Measurements from ENCODE around the gene TREM1.
"Not testable (repeated sequence)": the region's sequence is repeated elsewhere in the genome, so short reads cannot be mapped to it uniquely, and the experiment has no call there.

Gene TREM1

DNA sequence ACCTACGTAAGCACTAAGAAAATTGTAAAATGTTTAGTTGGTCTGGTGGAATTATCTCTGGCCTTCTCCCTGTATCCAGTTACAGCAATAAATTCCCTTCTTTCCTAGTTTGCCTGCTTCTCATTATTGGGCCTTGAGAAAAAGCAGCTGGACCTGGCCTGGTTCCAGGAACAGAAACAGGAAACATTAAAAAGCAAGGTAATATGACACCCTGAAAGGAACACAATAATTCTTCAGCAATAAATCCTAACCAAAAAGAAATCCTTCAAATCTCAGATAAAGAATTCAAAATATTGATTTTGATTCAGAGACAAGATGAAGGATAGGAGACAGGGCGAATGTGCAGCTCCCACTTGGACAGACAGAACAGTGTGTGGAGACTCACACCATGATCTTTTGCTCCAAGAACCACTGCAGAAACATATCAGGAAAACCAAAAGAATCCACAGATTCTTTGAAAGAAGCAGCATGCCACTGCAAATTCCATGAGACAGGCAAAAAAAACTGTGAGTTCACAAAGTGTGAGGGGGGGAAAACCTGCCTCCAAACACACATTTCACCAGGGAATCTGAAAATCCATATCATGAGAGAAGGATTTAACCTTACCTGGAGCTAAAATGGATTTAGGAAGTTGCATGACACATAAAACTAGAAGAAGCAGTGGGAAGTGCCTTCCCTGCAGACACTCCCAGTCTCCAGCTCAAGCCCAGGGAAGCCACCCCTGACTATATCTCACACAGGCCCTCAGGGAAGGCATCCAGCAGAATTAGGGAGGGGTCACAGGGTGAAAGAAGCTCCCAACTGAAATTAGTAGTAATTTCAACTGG lies 28.9 kb downstream of the TREM1 start:
- DNase-seq (ENCODE audit: low spot score): no peak

DNA sequence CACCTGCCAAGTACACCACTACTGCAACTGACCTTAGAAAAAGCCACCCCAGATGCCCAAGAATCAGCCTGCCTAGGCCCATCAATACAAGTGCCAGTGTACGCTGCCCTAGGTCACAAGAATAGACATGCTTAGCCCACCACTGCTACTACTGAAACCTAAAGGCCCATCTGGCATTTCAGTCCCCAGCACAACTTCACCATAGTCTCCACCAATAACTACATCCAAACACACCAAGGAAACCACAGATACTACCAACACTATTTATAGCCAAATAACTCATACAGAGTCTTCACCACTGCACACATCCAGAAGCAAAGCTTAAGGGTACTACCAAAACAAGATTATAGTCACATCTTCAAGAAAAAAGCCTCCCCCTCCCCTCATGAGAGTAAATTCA lies 30.1 kb downstream of the TREM1 start:
- no peak for DNase-seq (ENCODE audit: low spot score)

DNA sequence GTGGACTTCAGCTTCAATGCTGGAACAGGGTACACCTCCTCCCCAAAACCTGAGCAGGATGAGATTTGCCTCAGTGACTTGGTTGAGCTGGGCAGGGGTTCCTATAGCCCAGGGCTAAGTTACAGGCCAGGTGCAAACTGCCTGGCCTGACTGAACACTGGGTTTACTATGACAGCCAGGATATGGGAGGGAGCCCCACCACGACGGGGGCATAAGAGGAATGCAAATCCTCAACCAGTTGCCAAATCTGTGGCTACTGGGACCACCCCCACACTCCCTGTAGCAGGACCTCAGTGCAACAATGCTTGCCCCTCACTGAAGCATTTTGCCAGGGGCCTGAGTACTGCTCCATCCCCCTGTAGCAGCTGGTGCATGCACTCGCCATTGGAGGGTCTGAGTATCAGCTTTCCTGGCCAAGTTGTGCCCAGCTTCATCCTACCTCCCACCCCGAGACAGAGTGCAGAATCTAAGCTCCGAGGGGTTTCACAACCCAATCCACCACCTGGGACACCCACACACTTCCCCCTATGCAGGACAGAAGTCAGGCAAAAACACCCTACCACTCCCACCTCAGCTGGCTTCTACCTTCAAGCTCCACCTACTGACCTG lies 30.7 kb downstream of the TREM1 start:
- no peak for DNase-seq (ENCODE audit: low spot score)

DNA sequence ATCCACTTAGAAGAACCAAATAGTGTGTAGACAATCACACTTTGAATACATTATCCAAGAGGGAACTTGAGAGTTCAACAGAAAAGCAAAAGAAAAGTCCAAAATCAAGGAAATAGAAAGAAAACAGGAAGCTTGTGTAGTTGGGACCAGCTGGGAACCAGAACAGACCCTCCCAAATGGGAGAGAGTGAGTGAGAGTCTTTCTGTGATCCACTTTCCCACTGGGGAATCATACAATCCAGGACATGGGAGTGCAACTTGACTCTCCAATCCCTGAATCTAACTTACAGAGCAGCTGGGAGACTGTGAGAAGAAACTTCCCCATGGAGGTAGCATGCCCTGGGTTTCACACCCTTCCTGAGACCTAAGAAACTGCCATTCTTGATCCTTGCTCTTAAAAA lies 31.4 kb downstream of the TREM1 start:
- no peak for DNase-seq (ENCODE audit: low spot score)

DNA sequence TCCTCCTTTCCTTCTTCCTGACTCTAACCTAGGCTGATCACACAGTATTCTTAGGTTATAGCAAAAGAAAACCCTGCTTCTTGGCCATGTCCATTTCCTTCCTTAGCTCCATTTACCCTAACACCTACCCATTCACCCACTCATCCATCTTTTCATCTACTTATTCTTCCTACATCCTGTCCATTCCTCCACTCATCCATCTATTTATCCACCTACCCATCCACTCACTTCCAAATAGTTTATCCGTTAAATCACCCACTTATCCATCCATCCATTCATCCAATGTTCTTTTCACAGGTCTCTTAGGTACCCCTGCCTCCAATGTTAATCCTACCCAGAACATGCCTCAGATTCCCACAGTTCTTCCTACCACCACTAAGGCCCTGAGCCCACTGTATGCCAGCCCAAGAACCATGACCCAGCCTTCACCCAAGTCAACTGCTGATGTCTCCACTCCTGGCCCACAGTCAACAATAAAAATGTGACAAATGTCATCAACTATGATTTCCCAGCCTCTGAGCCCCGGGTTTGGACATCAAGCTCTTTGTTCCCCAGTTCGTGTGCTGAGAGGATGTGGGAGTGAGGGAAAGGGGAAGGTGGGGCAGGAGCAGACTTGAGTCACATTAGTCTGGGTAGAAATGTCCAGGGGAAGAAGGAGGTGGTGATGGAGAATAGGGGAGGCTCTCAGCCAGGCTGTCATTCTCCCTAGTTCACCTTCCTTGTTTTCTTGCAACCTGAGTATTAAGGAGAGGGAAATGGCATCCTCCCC lies 33.9 kb downstream of the TREM1 start:
- no peak for DNase-seq (ENCODE audit: low spot score)

DNA sequence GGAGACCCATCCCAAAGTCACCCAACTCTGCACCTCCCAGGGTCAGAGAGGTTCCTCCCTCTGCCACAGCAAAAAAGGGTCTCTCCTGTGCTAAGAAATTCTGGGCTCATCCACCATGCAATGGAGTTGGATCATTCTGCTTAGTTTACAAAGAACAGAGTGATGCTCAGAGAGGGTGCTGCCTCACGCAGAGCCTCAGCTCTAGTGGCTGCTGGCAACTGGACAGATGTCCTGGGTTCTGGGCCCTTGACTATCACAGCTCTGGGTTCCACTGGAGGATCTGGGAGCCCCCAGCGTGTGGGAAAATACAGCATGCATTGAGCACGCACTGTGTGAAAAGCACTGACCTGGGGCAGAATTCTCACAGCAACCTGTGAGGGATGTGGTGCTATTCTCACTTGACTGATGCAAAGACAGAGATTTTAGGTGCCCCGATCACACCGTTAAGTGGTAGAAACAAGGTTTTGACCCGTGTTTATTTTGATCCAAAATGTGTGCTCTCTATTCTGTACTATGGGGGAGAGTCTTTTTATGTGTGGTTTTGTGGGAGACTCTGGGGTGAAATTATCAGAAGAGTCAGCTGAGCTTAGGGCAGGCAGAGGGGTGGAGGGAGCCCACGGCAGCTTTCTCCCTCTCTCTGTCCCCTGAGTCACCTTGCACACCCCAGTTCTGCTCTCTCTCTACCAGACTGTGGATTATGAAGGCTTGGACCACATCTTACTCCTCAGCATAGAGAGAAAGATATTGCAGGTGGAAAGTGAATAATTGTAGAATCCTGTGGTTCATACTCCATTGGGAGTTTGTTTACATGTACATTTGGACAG lies 38.4 kb downstream of the TREM1 start:
- DNase-seq (ENCODE audit: low spot score): no peak

DNA sequence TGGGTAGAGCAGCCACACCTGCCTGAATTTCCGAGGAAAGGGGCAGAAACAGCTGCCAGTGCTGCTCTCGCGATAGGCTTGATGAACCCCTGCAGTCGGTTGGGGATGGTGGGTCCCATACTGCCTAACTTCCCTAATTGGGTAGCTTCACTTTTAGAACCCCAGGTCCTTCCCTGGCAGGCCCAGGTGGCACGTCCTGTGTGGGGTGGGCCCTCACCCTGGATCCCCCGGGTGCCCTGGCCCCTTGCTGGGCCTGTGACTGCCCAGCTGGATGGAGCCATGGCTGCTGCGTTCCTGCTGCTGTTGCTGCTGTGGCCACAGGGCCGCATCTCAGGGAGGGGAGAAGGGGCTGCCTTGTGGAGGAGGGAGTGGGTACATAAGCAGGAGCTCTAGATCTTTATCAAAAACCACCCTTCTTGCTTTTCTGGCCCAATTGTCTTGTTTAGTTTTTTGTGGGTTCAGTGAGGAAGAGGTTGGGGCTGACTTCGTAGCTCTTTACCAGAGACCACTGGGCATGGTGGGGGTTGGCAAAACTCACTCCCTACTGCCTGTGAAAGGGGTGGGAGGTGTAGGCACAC lies 39.1 kb downstream of the TREM1 start:
- no peak for DNase-seq (ENCODE audit: low spot score)

DNA sequence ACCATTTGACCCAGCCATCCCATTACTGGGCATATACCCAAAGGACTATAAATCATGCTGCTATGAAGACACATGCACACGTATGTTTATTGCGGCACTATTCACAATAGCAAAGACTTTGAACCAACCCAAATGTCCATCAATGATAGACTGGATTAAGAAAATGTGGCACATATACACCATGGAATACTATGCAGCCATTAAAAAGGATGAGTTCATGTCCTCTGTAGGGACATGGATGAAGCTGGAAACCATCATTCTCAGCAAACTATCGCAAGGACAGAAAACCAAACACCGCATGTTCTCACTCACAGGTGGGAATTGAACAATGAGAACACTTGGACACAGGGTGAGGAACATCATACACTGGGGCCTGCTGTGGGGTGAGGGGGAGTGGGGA lies 40.0 kb downstream of the TREM1 start:
- DNase-seq (ENCODE audit: low spot score): not testable (repeated sequence)

DNA sequence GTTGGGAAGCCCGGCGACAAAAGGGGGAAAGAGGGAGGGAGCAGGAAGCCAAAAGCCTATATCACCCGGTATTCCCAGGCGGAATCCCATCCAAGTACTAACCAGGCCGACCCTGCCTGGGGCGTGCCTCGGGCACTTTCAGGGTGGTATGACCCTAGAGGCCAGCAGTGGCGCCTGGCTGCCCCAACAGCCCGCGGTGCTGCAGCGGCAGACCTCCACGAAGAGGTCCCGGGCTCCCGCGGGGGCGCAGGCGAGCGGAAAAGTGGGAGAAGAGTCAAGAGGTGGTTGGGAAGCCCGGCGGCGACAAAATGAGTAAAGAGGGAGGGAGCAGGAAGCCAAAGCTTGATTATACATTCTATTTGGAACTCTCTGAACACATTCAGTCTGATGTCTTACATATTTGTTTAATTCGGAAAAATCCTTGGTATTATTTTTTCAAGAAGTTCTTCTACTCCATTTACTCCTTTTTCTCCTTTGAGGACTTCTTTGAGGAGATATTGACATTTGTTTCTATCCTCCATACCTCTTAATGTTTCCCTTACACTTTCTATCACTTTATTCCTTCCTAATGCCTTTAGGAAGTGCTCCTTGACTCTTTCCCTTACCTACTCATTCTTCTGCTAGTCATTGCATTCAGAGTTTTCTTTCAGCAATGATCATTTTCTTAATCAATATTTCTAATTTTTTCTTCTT lies 46.9 kb downstream of the TREM1 start:
- DNase-seq (ENCODE audit: low spot score): no peak

DNA sequence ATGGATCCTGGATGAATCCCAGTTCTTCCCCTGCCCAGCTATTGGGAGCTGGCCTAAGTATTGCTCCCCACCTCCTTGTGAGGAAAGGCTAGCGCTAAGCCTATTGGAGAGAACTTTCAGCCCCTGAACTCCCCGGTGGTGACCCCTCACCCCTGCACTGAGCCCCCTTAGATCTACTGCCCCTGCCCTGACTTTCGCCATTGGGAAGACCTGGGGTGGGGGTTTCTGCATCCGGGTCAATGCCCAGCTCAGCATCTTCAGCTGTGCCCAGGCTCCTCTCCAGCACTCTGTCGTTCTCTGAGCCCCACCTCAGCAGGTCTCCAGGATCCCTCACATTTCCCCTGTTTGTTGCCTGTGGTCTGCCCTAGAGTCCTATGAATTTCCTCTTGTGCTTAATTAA lies 49.4 kb downstream of the TREM1 start:
- DNase-seq (ENCODE audit: low spot score): no peak

DNA sequence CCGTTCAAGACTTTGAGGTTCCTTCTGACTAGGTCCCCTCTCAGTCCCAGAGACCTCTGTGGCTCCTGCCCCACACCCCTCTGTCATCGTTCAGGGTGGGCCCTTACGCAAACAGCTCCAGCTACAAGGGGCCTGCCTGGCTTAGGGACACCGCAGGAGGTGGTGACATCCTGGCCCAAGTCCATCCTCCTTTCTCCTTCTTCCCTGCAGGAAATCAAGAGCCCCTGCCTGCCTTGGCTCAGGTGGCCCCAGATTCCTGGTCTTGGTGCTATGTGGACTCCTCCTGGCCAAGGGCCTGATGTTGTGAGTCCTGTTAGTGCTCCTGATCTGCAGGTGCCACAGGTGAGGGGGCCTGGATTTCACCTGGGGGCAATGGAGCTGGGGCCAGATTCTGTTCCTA lies 50.2 kb downstream of the TREM1 start:
- no peak for DNase-seq (ENCODE audit: low spot score)

DNA sequence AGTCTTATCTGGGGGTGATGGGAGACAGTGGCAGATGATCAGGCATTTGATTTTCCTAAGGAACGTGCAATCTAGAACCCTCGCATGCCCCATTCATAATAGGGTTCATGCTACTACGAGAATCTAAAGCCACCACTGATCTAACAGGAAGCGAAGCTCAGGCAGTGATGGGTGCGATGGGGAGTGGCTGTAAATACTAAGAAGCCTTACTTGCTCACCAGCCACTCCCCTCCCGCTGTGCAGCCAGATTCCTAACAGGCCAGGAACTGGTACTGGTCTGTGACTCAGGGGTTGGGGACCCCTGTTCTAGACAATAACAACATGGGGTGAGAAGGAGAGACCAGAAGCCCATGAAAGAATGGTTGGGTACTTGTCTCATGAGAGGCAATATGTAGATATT lies 53.8 kb downstream of the TREM1 start:
- no peak for DNase-seq (ENCODE audit: low spot score)

DNA sequence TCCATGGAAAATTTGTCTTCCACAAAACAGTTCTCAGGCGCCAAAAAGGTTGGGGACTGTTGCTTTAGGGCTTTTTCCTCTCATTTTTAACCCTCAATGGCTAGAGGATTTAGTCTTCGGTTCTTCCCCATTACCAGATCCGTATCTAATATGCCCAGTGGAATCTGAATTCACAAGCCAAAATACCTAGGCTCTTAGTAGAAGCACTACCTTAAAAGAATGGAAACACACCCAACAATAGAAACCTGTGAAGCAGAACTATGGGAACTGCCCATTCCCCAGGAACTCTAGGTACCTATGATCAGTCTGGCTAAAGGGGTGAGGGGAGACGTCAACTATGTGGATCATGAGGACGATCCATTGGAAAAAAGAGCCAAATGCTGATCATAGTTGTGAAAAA lies 55.2 kb downstream of the TREM1 start:
- DNase-seq (ENCODE audit: low spot score): no peak

DNA sequence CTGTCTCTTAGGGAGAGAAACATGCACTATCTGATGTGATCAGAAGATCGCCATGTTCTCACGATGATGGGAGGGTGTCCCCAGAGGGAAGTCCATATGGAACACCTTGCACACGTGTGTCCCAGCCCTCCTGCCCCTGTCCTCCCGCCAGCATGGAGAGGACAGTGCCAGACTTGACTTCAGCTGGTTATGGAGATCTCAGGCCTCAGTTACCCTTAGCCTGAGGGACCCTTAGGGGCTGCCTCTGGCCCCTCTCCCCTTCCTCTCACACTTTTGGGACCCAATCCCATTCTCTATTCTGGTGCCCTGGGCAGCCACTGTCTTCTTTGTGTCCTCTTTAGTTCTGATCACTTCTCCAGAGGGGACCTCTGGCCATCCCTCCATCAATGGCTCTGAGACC lies 56.8 kb downstream of the TREM1 start:
- DNase-seq (ENCODE audit: low spot score): no peak

DNA sequence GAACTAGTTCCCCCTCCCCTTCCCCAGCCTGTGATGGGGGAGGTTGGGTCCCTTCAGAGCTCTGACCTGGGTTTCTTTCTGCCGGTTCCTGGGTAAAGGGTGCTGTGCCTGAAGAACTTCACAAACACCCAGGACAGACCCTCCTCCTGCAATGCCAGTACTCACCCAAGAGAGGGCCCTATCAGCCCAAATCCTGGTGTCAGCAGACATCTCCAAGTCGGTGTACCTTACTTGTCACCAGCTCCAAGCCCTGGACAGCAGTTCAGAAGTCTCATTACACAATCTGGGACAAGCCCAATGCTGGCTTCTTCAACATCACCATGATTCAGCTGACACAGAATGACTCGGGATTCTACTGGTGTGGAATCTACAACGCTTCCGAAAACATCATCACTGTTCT lies 57.9 kb downstream of the TREM1 start:
- no peak for DNase-seq (ENCODE audit: low spot score)

DNA sequence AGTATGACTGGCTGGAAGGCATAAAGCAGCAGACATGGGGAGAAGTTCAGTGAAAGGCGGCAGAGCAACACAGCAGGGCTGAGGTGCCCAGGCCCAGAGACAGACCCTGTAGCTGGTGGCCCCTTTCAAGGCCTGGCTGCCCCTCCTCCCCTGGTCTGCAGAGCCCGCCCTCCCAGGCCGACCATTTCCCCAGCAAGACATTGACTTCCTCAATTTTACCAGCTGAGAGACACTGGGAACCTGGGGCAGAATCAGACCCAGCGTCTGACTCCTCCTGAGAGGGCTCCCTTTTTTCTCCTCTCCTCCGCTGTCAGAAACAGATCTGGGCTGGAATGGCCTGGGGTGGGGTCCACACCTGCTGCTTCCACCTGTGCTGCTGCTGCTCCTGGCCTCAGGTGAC lies 58.4 kb downstream of the TREM1 start, which contains the start of gene TREML4:
TSS of gene TREML4 (plus strand) at position 254 of the 400 bp plus-strand sequence. CDS start at position 333, 79 bp downstream.
- DNase-seq (ENCODE audit: low spot score): no peak

DNA sequence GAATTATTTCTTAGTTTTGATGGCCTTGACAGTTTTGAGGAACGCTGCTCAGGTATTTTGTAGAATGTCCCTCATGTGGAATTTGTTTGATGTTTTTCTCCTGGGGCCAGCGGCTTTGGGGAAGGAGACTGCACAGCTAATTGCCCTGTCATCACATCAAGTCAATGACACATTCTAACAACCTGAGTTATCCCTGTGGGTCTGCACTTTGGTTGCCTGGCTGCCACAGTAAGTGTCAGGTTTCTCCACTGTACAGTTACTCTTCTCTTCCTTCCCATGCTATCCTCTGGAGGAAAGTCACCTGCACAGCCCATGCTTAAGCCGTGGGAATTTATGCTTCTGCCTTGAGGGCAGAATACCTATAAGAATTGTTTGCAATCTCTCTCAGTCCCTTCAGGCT lies 59.7 kb downstream of the TREM1 start:
- no peak for DNase-seq (ENCODE audit: low spot score)

DNA sequence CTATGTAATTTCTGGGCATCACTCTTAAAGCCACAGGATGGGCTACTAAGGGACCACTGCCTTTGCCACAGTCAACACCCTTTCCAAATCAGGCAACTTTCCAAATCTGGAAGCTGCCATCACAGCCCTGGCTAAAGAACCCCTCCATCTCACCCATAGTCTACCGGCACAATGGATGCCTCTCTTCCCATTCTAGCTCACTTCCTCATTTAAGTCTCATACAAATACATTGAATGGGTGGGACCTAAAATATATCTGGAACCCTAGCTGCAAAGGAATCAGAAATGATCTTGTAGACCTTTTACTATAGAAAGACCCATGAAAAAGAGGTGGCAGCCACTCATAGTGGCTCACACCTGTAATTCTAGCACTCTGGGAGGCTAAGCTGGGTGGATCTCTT lies 61.7 kb downstream of the TREM1 start:
- DNase-seq (ENCODE audit: low spot score): no peak

Measured in CD4-positive, alpha-beta T cell treated with Interleukin-6 at 100 ng/mL for 8 hours (primary cell).